GM18505 (cell line): ENCODE data around the gene TET3.

Source experiments
- ATAC-seq: cut with Tn5 transposase; IDR thresholded peaks from one replicate; pipeline ENCODE4 v1.9.1; 2021; ENCODE audit not compliant: unreplicated experiment
- POLR2A ChIP-seq: IDR thresholded peaks from 4 replicates; pipeline ENCODE4 v1.6.1; 2011; ENCODE audit warnings: borderline replicate concordance; ENCODE audit not compliant: insufficient read depth, insufficient read length; ENCODE audit errors: extremely low read depth

Gene TET3

DNA sequence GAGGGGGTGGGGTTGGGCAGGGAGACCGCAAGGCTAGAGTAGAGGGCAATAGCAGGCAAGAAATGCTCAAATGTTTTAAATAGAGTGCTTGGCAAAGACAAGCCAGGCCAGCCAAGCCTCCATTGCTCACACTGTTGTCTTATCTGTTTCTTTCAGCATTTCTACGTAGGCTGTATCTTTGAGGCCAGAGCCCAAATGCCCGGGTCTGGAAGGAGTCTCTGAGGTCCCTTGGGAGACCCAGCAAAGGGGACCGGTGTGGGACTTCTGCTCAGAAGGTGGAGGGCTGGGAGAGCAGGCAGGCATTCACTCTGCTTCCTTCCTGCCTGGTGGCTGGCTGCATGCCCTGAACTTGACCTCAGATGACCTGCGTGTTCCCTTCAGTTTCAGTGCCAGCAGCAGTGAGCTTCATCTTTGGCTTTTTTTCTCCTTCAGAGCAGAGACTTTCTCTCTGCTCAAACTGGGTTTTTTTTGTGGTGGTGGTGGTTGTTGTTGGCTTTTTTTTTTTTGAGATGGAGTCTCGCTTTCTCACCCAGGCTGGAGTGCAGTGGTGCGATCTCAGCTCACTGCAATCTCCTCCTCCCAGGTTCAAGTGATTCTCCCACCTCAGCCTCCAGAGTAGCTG is 13.7 kb upstream of the TET3 start:
- peak; percentile 69 for ATAC-seq
- peak; percentile 35 for TF ChIP-seq POLR2A

DNA sequence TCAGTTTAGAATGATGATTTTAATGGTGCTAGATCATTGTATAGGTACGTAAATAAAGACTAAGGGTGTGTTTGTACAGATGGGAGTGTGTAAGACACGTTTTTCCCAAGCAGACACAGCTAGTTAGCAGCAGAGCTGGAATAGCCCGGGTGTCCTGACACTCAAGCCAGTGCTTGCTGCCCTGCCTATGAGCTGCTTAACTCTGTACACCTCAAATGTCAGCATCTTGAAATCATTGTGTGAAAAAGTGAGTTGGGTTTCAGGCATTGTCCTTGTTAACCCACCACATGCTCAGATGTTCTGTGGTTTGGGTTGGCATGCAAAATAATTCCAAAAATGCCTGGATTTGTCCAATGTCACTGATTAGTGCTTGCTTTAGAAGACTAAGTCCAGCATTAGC is 13.0 kb upstream of the TET3 start:
- no peak for TF ChIP-seq POLR2A

DNA sequence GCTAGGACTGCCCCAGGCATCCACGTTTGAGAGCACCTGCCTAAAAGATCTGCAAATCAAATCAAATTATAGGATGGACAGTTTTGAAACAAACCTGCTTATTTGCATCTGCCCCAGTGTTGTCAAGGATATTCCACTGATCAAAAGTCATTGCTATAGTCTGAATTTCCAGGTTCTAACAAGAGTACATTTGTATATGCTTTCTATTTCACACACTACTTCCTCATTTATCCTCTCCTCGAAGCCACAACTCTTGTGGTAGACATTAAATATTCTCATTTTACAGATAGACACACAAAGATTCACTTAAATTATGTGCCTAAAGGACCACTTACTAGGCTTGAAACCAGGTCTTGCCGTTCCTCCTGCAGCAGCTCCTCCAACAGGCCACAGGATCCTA is 11.9 kb upstream of the TET3 start:
- ATAC-seq = no peak
- TF ChIP-seq POLR2A = no peak

More for the DNA sequence above, 13.0 kb upstream of the TET3 start:
- no peak for ATAC-seq

DNA sequence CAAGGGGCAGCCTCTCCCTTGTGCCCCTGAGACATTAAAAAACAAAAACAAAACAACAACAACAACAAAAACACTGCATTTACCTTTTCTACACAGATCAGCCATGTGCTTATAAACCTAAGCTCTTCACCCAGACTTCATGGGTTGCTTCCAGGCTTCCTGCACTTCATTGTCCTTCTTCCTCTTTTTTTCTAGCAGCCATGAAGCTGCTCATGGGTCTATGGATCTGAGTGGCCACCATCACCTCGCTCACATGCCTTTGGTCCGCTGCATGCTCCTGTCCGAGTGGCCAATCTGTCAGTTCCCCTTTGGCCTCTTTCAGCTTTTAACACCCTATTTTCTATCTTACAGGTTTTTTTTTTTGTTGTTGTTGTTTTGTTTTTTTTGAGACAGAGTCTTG is 9.0 kb upstream of the TET3 start:
- no peak for ATAC-seq
- TF ChIP-seq POLR2A = no peak

DNA sequence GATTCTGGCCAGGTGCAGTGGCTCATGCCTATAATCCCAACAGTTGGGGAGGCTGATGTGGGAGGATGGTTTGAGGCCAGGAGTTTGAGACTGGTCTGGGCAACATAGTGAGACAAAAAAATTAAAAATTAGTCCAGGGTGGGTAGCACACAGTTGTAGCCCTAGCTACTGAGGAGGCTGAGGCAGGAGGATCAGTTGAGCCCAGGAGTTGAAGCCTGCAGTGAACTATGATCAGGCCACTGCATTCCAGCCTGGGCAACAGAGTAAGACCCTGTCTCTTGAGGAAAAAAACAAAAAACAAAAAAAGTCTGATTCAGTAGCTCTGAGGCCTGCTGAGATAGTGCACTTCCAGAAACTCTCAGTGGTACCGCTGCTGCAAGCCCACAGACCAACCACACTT is 7.9 kb upstream of the TET3 start:
- no peak for ATAC-seq
- TF ChIP-seq POLR2A = no peak

DNA sequence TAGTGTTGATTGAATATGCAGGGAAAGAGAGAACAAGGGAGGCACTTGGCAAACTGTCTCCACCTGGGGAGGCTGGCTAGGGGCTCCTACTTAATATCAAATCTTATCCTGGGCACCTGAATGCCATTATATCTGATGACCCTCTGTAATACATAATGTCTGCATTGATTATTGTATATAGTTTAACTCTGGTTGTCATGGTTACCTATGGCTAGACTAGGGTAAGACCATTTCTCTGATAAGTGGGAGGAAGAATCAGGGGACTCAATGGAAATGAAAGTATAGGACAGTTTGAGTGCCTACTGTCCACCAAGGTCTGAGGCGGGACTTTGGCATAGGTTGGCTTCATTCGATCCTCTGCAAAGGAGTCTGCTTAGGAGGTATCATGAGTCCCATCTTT is 7.2 kb upstream of the TET3 start:
- no peak for TF ChIP-seq POLR2A
- ATAC-seq = no peak

DNA sequence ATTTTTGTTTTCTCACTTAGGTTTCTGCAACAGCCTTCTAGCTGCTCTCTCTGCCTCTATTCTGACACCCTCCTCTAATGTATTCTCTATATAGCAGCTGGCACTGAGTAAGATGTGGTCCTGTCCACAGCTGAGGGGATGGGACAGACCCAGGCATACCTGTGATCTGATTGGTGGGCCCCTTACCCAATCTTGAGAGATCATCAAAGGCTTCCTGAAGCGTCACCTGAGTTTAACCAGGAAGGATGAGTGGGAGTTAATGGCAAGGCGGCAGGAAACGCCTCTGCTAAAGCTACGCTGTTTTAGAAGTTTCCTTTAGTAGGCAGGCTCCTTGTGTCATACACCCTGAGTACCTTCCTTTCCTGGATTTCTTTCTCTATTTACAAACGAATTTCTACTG is 5.7 kb upstream of the TET3 start:
- peak; percentile 36 for ATAC-seq
- TF ChIP-seq POLR2A = no peak

DNA sequence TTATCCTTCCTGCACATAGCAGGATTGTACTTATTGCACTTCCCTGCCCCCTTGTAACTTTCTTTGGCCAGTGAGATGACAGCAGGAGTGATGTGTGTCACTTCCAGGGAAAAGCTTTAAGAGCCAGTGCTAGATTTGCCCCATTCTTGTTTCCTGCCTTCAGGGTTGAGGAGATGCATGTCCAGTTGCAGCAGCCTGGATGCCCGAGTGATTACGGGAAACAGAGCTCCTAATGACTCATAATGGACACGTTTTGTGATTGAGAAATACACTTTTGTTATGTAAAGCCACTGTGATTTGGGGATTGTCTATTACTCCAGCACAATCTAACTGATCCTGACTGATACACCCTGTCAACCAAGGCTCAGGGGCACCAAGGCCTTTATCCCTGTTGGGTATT is 5.0 kb upstream of the TET3 start:
- ATAC-seq = no peak
- no peak for TF ChIP-seq POLR2A

DNA sequence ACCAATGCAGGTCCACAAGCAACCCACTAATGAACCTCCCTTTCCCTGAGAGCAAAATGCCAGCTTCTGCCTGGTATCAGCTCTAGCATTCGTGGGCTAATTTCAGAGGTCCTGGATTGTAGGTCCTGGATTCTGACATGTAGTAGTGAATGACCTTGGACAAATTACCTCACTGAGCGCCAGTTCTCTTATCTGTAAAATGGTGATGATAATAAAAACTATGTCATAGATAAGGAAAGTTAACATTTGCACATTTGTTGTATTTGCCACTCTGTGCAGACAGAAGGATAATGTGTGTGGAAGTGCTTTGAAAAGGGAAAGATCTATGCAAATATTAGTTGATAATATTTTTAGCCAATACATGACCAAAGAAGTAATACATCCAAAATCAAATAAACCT is 4.1 kb upstream of the TET3 start:
- no peak for ATAC-seq
- TF ChIP-seq POLR2A = no peak

DNA sequence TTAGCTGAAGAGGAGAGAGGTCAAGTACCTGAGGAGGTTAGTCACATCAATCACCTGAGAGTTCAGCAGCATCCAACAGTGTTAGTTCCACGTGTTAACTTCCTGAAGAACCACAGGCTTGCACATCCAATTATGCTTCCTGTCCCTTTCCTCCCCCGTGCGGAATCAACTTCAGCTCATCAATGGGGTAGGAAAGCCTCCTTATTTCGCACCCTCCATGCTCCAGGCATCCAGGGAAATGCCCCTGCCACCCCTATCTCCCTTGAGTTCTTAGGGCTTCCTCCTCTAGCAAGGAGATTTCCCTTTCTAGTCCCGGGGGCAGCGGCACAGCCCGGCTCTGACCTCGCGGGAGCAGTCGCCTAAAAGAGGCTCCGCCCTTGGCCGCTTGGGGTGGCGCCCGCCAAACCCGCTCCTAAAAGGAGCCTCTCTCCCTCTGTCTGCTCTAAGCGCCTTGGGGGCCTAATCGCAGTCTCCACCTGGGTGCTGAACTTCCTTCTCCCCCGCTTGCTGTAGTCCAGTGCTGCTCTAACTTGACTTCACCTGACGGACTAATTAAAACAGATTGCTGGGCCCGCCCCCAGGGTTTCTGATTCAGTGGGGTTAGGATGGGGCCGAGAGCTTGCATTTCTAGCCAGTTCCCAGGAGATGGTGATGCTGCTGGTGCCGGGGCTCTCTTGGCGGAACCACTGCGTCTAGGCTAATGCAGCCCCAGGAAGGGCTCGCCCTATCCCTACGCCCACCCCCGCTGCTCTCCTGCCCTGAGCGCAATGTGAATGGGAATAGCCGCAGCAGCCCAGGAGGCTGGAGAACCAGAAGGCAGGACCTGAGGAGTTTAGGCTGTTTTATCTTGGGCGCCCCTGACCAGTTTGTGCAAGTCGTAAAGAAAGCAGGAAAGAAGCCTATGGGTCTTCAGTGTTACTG is 3.4 kb upstream of the TET3 start:
- ATAC-seq = no peak
- TF ChIP-seq POLR2A = peak; percentile 55

DNA sequence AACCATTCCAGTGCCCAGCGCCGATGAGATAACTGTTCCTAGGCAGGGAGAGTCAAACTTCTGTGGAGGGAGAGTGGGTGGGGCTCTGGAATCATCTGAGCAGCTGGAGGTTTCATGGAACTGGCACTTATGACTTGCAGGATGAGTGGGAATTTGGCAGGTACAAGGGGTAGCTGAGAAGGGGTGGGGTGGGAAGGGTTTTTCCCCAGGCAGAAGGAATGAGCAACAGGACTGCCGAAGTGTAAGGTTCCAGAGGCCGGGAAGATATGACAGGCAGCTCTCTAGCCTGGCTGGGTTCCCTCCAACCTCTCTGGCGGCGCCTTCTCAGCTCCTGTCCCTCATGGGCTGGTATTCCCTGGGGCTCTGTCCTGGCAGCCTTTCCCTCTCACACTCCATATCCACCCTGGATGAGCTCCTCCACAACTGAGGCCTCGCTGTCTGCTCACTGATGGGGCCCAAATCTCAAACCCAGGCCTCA is 2.5 kb upstream of the TET3 start:
- ATAC-seq = no peak
- no peak for TF ChIP-seq POLR2A

DNA sequence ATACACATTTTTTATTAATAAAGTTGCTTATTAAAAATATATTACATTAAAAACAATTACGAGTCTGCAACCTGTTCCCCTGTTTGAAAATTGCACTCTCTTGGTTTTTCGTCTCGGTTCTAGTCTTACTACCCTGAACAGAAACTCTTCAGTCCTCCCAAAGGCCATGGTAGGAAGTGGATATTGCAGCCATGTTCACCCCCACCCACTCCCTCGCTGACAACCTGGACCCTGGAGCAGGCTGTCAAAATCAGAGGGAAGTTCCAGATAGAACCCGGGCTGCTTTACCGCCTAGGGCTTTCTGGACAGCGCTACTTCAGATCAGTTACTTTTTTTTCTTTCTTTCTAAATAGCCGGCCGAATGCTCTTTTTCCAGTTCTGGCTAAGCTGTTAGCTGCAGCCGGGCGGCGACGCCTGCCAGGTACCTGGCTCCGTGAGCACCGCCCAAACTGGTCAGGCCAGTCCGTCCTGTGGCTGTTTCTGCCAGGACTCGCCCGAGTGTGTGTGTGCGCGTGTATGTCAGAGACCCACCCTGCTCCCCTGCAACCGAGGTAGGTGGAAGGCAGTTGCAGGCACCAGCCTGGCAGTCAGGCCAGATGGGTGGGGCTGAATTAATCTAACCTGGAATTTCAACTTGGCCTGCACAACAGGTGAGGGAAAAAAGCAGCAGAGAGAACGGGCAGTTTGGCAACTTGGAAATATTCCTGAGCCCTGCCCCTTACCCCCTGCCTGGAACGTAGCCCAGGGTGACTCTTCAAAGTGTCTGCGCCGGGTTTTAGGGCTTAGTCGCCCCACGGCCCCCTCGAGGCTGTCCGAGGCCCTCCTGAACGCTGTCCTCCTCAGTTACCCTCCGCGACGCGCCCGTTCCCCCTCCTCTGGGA is 1.1 kb upstream of the TET3 start:
- ATAC-seq = no peak
- peak; percentile 27 for TF ChIP-seq POLR2A

DNA sequence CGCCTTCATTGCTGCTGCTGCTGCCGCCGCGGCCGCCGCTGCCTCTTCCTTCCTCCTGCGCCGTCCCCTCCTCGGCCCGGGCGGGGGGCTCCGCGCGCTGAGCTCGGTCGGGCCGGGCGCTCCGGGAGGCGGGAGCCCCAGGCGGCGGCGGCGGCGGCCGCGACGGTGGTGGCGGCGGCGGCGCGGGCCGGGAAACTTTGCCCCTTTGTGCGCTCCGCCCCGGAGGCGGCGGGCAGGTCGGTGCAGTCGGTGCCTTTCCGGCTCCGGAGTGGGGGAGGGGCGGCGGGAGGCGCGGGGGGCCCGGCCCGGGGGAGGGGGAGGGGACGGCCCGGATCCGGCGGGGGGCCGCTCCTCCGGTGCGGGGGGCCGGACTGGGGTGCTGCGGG is 205 bp downstream of the TET3 start:
- peak; percentile 68 for TF ChIP-seq POLR2A
- peak; percentile 25 for ATAC-seq
